ENCODE results near the gene OR2T1.
"Not testable (repeated sequence)": the region's sequence is repeated elsewhere in the genome, so short reads cannot be mapped to it uniquely, and the experiment has no call there.

The OR2T1 gene

DNA sequence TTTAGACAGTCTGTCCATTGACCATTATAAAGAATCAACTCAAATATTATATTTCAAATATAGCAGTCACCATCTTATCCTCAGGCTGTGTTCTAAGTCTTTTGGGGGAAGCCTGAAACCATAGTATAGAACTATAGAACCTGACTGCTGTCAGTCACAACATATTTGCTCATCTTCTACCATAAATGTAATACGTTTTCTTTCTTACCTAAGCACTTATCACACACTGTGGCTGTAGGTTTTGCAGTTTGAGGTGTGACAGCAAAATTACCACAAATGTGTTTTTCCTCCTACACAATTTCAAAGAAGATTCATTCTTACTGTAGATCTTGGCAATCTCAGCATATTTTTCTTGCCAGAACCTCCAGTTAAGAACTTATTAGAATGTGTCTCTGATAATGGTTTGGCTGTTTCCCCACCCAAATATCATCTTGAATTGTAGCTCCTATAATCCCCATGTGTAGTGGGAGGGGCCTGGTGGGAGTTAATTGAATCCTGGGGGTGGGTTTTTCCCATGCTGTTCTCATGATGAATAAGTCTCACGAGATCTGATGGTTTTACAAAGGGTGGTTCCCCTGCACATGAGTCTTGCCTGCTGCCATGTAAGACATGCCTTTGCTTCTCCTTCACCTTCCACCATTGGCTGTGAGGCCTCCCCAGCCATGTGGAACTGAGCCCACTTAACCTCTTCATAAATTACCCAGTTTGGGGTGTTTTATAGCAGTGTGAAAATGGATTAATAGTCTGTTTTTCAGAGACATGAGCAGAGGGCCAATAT, 39.8 kb downstream of the OR2T1 start:
- in situ Hi-C loops (cut with MboI; ENCODE audit: low pct_unique_long_range_greater_than_20kb, low sequenced_read_pairs, unreplicated experiment): loop anchor here (5.0 kb wide), 1 partner anchor 210 kb away; no protein-coding TSS in a partner anchor
- not testable (repeated sequence) for DNase-seq (ENCODE audit: low spot score)

DNA sequence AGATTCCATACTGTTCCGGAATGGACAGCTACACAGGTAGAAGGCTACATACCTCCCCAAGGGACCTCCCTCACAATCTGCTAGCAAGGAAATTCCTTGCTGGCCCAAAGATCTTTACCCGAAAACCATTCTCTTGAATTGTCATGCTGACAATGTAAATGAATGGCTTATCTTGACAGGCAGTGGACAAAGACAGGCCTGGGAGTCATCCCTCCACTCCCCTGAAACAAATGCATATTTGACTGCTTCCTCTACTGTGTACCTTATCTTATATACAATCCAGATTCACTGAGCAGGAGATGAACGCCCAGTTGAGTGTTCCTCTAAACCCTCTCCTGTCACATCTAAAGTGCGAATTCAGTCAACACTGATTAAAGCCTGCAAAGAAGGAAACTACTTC, 41.8 kb downstream of the OR2T1 start:
- not testable (repeated sequence) for DNase-seq (ENCODE audit: low spot score)
- in situ Hi-C loops (cut with MboI; ENCODE audit: low pct_unique_long_range_greater_than_20kb, low sequenced_read_pairs, unreplicated experiment): loop anchor here (5.0 kb wide), 1 partner anchor 208 kb away; no protein-coding TSS in a partner anchor

DNA sequence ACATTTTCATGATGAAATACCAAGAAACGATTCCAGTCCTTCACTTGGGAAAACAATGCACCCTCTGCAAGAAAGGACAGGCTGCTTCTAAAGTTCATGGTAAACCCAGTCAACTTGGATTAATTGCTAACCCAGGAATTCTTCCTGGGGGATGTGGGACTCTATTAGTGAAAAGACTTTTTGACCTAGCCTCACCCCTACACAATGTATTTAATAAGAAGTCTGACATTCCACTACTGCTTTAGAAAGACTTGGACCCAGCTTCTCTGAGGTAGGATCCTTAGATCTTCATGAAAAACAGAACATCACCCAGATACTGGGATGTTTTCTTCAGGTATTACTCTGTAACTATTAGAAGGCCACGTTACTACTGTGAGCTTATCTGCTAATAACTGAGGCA, 42.6 kb downstream of the OR2T1 start, which contains the start of gene OR2T2:
Gene OR2T2, plus strand, starts transcription at position 239 of the 400 bp plus-strand sequence. CDS start 7,161 bp downstream, outside the sequence.
- in situ Hi-C loops (cut with MboI; ENCODE audit: low pct_unique_long_range_greater_than_20kb, low sequenced_read_pairs, unreplicated experiment); DNase-seq (ENCODE audit: low spot score): not testable (repeated sequence)

DNA sequence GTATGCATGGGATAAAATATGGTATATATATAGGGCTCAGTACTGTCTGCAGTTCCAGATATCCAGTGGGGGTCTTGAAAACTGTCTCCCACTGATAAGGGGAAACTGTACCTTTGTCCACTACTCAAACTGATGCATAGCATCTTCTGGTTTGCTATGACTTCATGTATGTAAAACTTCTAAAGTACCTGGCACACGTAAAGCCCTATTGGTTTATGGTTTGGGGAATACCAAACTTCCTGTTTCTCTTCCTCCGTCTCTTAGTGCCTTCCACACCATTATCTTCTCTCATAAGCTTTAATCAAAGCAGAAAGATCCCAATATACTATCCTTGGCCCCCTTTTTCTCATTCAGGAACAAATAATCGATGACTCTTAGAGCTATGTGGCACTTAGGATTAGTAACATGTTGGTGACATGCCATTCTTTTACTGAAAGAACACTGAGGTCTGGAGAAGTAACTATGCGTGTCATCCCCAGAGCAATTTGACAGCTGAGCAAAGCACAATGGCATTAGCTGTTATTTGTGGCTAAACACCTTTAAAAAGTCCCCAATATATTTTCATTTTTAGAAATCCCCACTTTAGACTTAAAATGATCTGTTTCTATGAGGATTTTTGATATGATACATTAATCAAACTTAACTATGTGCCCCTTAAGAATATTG, 45.7 kb downstream of the OR2T1 start:
- in situ Hi-C loops (cut with MboI; ENCODE audit: low pct_unique_long_range_greater_than_20kb, low sequenced_read_pairs, unreplicated experiment); DNase-seq (ENCODE audit: low spot score): not testable (repeated sequence)

DNA sequence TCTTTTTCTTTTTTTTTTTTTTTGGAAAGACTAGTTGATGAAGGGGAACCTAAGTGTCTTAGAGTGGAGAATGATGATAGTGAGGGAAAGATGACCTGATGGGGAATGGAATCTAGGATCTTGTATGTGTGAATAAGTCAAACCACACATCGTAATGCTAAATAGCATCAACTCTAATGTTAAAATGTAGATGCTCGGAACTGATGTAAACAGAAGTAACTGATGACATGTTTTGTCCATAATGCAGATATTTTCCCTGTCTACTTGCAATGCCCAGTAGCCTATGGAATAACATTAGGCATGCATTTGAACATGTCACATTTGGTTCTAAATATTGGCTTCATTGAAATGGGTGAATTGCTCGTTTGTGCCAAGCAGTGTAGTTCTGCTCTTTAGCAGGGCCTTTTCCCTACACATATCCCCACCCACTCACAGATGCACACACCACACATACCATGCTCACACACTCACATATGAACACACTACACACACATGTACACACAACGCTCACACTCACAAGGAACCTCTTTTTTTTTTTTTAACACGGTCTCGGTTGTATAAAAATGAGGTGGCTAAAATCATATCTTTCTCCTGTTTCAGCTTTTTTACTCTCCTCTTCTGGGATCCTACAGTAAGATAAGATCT, 47.1 kb downstream of the OR2T1 start:
- DNase-seq (ENCODE audit: low spot score); in situ Hi-C loops (cut with MboI; ENCODE audit: low pct_unique_long_range_greater_than_20kb, low sequenced_read_pairs, unreplicated experiment): not testable (repeated sequence)

DNA sequence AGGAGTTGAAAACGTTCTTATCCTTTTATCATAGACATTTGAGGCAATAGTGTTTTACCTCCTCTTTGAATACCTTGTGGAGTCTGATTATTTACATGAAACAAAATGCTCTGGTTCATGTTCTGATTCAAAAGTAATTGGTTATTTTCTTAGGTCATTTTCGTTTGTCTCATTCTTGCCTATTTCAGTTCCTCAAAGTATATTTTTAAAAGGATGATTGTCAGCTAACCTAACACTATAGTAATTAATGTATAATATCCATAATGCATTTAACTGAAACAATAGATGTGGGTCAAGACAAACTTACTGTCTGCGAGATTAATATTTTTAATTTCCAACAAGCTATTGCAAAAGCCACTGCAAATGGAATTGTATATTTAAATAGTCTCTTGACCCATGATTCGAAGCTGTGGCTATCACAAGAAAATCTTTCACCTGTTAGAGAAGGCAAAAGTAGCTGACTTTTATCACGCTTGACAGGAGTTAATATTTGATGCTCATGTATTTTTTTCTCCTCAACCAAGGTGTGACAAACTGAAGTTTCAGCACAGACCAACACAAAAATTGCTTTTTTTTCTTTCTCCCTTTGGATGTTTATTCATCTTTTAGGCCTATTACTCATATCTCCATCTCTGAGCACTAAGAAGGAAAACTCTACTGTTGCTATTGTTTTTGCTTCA, 47.8 kb downstream of the OR2T1 start:
- DNase-seq (ENCODE audit: low spot score); in situ Hi-C loops (cut with MboI; ENCODE audit: low pct_unique_long_range_greater_than_20kb, low sequenced_read_pairs, unreplicated experiment): not testable (repeated sequence)

DNA sequence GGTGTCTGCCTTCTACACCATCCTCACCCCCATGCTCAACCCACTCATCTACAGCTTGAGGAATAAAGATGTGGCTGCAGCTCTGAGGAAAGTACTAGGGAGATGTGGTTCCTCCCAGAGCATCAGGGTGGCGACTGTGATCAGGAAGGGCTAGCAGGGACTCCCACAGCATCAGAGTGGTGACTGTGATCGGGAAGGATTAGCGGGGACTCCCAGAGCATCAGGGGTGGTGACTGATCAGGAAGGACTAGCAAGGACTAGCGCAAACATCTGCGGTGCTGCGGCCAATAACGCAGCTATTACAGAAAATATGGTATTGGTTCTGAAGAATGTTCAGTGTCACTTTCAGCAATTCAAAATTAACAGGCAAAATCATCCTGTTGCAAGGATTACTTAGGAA, 50.8 kb downstream of the OR2T1 start:
- in situ Hi-C loops (cut with MboI; ENCODE audit: low pct_unique_long_range_greater_than_20kb, low sequenced_read_pairs, unreplicated experiment); DNase-seq (ENCODE audit: low spot score): not testable (repeated sequence)

DNA sequence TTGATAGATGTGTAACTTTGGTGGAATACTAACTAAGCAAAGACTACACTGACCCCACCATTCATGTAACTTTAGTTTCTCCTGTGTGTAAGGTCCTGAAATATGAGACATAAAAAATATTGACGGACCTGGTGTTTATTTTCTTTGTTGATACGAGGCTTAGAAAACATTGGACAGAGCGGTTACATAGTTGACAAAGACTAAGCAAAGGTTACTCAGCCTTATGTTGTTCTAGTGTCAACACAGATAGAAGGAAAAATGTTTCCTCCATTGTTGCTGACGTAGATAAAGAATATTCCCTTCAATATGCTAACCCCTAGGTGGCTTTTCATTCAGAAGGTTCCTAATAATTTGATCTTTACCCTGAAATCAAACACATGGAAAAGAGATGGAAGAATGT, 52.2 kb downstream of the OR2T1 start:
- in situ Hi-C loops (cut with MboI; ENCODE audit: low pct_unique_long_range_greater_than_20kb, low sequenced_read_pairs, unreplicated experiment); DNase-seq (ENCODE audit: low spot score): not testable (repeated sequence)

DNA sequence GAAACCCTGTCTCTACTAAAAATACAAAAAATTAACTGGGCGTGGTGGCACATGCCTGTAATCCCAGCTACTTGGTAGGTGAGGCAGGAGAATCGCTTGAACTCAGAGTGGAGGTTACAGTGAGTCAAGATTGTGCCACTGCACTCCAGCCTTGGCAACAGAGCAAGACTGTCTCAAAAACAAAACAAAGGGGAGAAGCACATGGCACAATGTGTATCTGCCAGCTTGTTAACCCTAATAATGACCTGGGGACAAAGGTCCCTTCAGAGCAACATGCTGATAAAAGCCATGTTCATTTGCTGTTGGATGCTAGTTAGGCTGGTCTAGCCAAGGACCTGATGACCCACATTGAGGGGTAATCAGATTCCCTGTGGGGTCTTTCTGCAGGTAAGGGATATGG, 53.8 kb downstream of the OR2T1 start:
- DNase-seq (ENCODE audit: low spot score); in situ Hi-C loops (cut with MboI; ENCODE audit: low pct_unique_long_range_greater_than_20kb, low sequenced_read_pairs, unreplicated experiment): not testable (repeated sequence)

All from GM13977 (cell line).